ENCODE measurements around the gene LRRFIP1.
A peak's percentile ranks its signal among the peaks of the same experiment; 100 is the strongest.

LRRFIP1 gene

DNA sequence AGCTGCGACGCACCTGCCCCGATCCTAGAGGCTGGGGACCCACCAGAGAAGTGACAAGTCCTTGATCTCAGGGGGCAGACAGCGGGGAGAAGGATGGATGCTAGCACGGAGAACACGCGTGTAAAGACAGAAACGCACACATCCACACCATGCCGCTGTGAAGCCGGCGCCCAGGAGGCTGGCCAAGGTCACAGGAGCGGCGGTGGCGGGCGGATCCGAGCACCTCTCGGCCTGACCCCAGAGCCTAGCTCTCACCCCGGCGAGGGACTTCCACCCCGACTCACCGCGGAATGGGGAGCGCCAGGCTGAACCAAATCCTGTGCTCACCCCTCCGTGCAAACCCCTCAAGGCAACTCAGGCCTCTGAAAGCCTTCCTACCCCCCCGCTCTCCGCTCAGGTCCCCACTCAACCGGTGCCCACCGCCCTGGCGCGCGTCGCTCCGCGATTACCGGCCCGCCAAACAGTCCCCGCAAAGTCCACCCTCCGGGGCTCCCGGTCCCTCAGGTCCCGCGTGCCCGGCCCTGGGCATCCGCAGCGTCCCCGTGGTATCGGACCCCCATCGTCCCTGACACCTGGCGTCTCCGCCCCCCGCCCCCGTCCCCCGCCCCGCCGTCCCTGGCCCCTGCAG lies 460 bp upstream of the LRRFIP1 start:
- peak overlapping the region; percentile 35 for H3K4me3 ChIP-seq (ENCODE audit: low read depth, low read length)
- peak overlapping the region; percentile 89 for H2AFZ ChIP-seq
- H3K79me2 ChIP-seq = peaks cover 14% of the 10 kb centered on the region
- TF ChIP-seq, protein P1, sequence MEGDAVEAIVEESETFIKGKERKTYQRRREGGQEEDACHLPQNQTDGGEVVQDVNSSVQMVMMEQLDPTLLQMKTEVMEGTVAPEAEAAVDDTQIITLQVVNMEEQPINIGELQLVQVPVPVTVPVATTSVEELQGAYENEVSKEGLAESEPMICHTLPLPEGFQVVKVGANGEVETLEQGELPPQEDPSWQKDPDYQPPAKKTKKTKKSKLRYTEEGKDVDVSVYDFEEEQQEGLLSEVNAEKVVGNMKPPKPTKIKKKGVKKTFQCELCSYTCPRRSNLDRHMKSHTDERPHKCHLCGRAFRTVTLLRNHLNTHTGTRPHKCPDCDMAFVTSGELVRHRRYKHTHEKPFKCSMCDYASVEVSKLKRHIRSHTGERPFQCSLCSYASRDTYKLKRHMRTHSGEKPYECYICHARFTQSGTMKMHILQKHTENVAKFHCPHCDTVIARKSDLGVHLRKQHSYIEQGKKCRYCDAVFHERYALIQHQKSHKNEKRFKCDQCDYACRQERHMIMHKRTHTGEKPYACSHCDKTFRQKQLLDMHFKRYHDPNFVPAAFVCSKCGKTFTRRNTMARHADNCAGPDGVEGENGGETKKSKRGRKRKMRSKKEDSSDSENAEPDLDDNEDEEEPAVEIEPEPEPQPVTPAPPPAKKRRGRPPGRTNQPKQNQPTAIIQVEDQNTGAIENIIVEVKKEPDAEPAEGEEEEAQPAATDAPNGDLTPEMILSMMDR (IDR thresholded peaks at IDR 0.05) = no peak
- peak overlapping the region; percentile 58 for H3K27ac ChIP-seq
- H3K4me1 ChIP-seq = peaks cover 22% of the 10 kb centered on the region
- H3K9me3 ChIP-seq (ENCODE audit: control insufficient read depth, low read length) = no peaks in the 10 kb centered on the region
- no peaks in the 10 kb centered on the region for H3K27me3 ChIP-seq (ENCODE audit: control insufficient read depth, insufficient read depth, low read length)
- no peaks in the 10 kb centered on the region for H3K36me3 ChIP-seq (ENCODE audit: control insufficient read depth, insufficient read depth, low read length)
- no peak overlapping the region for H3K9ac ChIP-seq
- H3K4me2 ChIP-seq (ENCODE audit: low read length) = peak overlapping the region; percentile 53

GRCh38 chr2:237628247-237629187 lies 1.1 kb downstream of the LRRFIP1 start:
- no peaks in the 10 kb centered on the region for H3K36me3 ChIP-seq (ENCODE audit: control insufficient read depth, insufficient read depth, low read length)
- peak overlapping the region; percentile 45 for H2AFZ ChIP-seq
- peaks cover 29% of the 10 kb centered on the region for H3K79me2 ChIP-seq
- H3K27me3 ChIP-seq (ENCODE audit: control insufficient read depth, insufficient read depth, low read length) = no peaks in the 10 kb centered on the region
- H3K27ac ChIP-seq = no peak overlapping the region
- peak overlapping the region; percentile 70 for H3K4me3 ChIP-seq (ENCODE audit: low read depth, low read length)
- no peak overlapping the region for H3K9ac ChIP-seq
- H3K4me2 ChIP-seq (ENCODE audit: low read length) = peak overlapping the region; percentile 92
- no peaks in the 10 kb centered on the region for H3K9me3 ChIP-seq (ENCODE audit: control insufficient read depth, low read length)
- TF ChIP-seq, protein P1 (IDR thresholded peaks at IDR 0.05) = no peak
- peaks cover 22% of the 10 kb centered on the region for H3K4me1 ChIP-seq

- no peak overlapping the region for H3K4me3 ChIP-seq (ENCODE audit: low read depth, low read length)
- TF ChIP-seq, protein P1 (IDR thresholded peaks at IDR 0.05) = no peak
- no peaks in the 10 kb centered on the region for H3K36me3 ChIP-seq (ENCODE audit: control insufficient read depth, insufficient read depth, low read length)
- H3K4me1 ChIP-seq = peaks cover 22% of the 10 kb centered on the region
- peak overlapping the region; percentile 92 for H3K4me2 ChIP-seq (ENCODE audit: low read length)
- H2AFZ ChIP-seq = no peak overlapping the region
- no peak overlapping the region for H3K27ac ChIP-seq
- H3K79me2 ChIP-seq = peaks cover 35% of the 10 kb centered on the region
- no peaks in the 10 kb centered on the region for H3K9me3 ChIP-seq (ENCODE audit: control insufficient read depth, low read length)
- H3K9ac ChIP-seq = no peak overlapping the region
- no peaks in the 10 kb centered on the region for H3K27me3 ChIP-seq (ENCODE audit: control insufficient read depth, insufficient read depth, low read length)
These were observed 1.8 kb downstream of the LRRFIP1 start for GRCh38 chr2:237629188-237629534.

DNA sequence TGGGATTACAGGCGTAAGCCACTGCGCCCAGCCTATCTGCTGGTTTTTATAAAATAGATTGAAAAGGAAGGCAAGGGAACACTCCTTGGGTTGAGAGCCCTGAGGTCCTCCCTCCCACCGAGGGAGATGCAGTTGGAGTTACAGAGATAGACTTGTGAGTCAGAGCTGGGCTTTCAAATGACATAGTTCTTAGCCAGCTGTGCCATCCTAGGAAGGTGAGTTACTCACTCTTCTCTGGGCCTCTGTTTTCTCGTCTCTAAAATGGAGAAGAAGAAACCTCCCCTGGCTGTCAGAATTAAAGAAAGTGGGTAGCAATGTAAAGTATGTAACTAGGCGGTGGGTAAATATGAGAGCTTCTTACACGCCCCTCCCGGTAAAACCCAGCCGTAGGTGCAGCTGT lies 2.4 kb downstream of the LRRFIP1 start:
- H2AFZ ChIP-seq = no peak overlapping the region
- no peaks in the 10 kb centered on the region for H3K9me3 ChIP-seq (ENCODE audit: control insufficient read depth, low read length)
- no peak overlapping the region for H3K27ac ChIP-seq
- no peak overlapping the region for H3K9ac ChIP-seq
- H3K27me3 ChIP-seq (ENCODE audit: control insufficient read depth, insufficient read depth, low read length) = no peaks in the 10 kb centered on the region
- H3K4me3 ChIP-seq (ENCODE audit: low read depth, low read length) = no peak overlapping the region
- no peak overlapping the region for H3K4me2 ChIP-seq (ENCODE audit: low read length)
- H3K79me2 ChIP-seq = peaks cover 41% of the 10 kb centered on the region
- no peaks in the 10 kb centered on the region for H3K36me3 ChIP-seq (ENCODE audit: control insufficient read depth, insufficient read depth, low read length)
- H3K4me1 ChIP-seq = peaks cover 22% of the 10 kb centered on the region
- TF ChIP-seq, protein P1 (IDR thresholded peaks at IDR 0.05) = no peak

Data from parathyroid adenoma (tissue), 2 donors.